HG03575 (cell line): ENCODE results near the gene RNU6-1.

Experiments
- ATAC-seq: cut with Tn5 transposase; IDR thresholded peaks from one replicate; pipeline ENCODE4 v1.9.1; 2021; ENCODE audit not compliant: unreplicated experiment, insufficient number of reproducible peaks, low FRiP score; ENCODE audit errors: extremely low read depth

The RNU6-1 gene

GRCh38 chr15:67861983-67862382 is 22.1 kb upstream of the RNU6-1 start:
- no peak for ATAC-seq

GRCh38 chr15:67859331-67859946 is 19.6 kb upstream of the RNU6-1 start:
- ATAC-seq, result no peak

- no peak for ATAC-seq
Observed at GRCh38 chr15:67857220-67857619, 17.4 kb upstream of the RNU6-1 start.

- no peak for ATAC-seq
Observed at GRCh38 chr15:67855842-67856241, 16.0 kb upstream of the RNU6-1 start.

- ATAC-seq, result no peak
Observed at GRCh38 chr15:67854358-67854757, 14.5 kb upstream of the RNU6-1 start.

- ATAC-seq, result no peak
Observed at GRCh38 chr15:67853454-67853853, 13.6 kb upstream of the RNU6-1 start.

GRCh38 chr15:67852418-67852817 is 12.6 kb upstream of the RNU6-1 start:
- ATAC-seq, result no peak

DNA sequence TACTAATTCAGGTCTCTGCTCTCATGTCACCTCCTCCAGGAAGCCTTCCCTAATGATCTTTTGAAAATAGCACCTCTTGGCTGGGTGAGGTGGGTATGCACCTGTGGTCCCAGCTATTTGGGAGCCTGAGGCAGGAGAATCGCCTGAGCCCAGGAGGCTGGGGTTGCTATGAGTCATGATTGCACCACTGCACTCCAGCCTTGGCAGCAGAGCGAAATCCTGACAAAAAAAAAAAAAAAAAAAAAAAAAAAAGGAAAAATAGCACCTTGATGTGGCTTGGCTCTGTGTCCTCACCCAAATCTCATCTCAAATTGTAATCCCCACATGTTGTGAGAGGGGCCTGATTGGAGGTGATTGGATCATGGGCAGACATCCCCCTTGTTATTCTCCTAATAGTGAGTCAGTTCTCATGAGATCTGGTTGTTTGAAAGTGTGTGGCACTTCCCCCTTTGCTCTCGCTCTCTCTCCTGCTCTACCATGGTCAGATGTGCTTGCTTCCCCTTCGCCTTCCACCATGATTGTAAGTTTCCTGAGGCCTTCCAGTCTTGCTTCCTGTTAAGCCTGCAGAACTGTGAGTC is 11.2 kb upstream of the RNU6-1 start:
- ATAC-seq, result no peak

GRCh38 chr15:67850336-67850735 is 10.5 kb upstream of the RNU6-1 start:
- ATAC-seq, result no peak

DNA sequence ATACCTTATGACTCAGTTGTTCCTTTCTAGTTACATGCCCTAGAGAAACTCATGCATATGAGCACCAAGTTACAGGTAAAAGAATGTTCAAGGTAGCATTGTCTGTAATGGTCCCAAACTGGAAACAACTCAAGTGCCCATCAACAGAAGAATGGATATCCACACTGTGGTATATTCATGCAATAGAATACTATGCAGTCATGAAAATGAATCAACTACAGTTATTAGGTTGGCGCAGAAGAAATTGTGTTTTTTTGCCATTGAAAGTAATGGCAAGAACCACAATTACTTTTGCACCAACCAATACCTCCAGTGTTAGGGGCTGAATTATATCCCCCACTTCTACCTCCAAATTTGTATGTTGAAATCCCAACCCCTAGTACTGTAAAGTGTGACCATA is 9.7 kb upstream of the RNU6-1 start:
- no peak for ATAC-seq

- no peak for ATAC-seq
Observed at GRCh38 chr15:67845974-67846373, 6.1 kb upstream of the RNU6-1 start.

DNA sequence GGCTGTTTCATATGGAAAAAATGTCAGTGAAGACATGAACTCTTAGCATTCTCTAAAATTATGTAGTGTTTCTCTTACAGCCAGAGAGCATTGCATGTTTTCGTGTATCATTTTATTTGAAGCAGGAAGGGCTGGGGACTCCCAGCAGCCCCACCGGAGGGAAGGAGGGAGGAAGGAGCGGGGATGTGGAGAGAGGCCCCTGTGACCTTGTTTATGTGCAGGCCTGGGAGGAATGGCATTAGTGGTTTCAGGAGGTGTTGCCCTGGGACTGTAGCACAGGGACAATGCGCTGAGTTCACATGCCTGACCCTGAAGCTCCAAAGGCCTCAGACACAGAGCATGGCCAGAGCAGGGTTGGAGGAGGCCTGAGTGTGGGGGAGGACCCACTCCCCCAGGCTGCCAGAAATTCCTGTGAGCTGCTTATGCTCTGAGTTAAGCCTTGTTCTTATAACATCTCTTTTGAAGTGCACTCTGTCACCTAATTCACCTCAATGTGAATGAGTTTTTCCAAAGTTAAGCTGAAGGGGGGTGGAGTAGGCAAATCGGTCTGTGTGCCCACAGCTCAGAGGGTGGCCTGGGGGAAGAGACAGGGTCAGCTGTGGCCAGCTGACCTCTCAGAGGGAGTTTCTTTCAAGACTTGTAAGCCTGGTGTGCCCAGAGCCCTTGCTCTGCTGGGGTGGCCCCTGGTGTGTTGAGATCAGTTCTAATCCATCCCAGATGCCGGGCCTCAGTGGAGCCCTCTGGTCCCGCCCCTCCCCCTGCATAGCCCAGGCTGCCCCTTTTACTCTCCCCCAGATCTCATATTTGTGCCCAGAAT is 3.9 kb upstream of the RNU6-1 start:
- no peak for ATAC-seq

DNA sequence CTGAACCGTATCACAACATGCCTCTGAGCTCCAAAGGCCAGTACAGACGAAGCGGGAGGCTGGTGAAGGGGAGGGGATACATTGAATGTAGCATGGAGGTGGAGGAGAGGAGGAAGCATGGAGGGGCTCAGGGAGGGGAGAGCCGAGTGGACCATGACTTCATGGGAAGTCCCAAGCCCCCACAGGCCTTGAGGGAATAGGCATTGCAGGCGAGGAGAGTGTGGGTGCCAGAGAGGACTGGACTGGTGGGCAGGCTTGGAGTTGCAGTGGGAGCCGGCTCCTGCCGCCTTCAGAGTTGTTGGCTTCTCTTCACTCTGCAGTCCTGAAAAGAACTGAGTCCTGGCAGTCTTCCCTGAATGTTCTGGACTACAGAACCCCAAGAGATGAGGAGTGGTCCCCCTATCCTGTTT is 3.3 kb upstream of the RNU6-1 start:
- ATAC-seq, result no peak

GRCh38 chr15:67841513-67841762 is 1.6 kb upstream of the RNU6-1 start:
- ATAC-seq, result no peak

GRCh38 chr15:67840749-67841512 is 1.1 kb upstream of the RNU6-1 start:
- ATAC-seq, result no peak

DNA sequence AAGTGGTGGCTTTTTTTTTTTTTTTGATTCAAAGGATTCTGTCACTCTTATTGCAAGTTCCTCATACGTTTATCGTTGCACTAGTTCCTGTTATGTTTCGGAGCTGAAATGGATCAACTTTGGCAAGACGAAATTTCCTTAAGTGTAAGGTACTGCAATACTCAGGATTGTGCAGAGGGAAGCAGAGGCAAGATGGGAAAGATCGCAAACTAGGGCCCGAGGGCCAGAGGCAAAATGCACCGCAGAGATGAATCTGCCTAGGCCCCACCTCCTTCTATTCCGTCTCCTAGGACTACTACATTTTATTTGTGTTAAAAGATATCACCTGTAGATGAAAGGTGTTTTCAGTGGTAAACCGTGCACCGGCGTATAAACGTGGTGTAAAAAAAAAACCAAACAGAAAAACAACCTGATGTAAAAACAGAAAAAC is 331 bp downstream of the RNU6-1 start:
- ATAC-seq, result no peak

DNA sequence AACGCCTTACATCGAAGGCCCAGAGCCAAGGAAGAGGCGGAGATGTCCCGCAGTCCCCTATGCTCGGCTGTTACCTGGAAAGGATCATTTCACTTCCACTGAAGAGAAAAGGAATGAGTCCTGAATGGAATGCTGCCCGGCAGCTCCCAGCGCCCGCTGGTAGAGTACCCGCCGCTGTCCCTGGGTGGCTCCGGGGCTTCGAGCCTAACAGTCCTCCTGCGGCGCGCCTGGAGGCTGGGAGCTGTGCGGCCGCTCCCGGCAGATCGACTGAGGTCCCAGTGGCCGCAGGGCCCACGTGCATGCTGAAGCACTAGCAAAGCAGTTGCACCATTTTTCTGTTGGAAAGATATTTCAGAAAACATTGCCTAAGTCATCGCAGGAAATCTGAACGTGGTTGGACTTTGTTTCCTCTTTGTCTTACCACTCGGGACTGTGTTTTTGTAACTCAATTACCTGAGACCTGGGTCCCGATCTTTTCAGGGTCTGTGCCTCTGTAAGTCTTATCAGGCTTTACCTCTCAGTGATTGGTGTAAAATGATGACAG is 984 bp downstream of the RNU6-1 start:
- no peak for ATAC-seq

GRCh38 chr15:67836955-67837354 is 2.9 kb downstream of the RNU6-1 start:
- ATAC-seq, result no peak

DNA sequence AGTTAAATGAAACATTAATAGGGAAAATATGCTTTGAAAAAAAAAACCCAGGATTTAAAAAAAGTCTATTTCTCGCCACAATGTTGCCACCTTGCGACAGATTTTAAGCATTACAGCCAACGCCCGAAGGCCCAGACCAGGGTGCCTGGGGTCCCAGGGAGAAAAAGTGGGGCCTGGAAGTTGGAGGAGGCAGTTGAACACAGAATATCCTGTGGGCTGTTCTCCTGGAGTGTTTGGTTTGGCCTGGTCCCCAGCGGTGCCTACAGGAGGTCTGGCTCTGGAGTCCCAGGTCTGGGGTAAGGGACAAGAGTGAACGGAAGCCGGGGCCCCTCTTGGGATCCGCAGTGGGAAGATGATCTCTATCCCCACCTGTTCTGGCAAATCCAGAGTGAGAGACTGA is 3.4 kb downstream of the RNU6-1 start:
- ATAC-seq, result no peak

- no peak for ATAC-seq
Observed at GRCh38 chr15:67836134-67836455, 3.8 kb downstream of the RNU6-1 start.
